Psoas muscle (tissue), 8 donors: ENCODE results near the gene TP53RK. TPM values are rescaled to one million over a fixed set of nuclear protein-coding genes. Genes with fewer than 3 reads are reported as not detected.

ENCODE experiments used
- ATAC-seq, 4 donors: fragments of 200-7000 bp; cut with Tn5 transposase; one replicate each; pipeline ENCODE4 v1.9.1; 2020; ENCODE audit warnings: moderate library complexity in 3 of 4, mild to moderate bottlenecking in 2 of 4
- DNase-seq, 2 donors: peaks; one replicate each; pipeline ENCODE4 v3.0.0-alpha.2; 2020
- H3K27ac ChIP-seq: fragments of 200-600 bp; one replicate; pipeline ENCODE4 v1.8.0; 2022
- H3K27me3 ChIP-seq, 3 donors: fragments of 200-600 bp in 1 of 3; one replicate each; pipeline versions ENCODE4 v1.6.1 to v1.8.0; 2013 to 2022; ENCODE audit warnings: low read length in 2 of 3, mild to moderate bottlenecking in 2 of 3, moderate library complexity in 1 of 3; ENCODE audit not compliant: insufficient read depth in 3 of 3
- H3K36me3 ChIP-seq, 2 donors: fragments of 200-600 bp in 1 of 2; one replicate each; pipeline versions ENCODE4 v1.6.1 to v1.8.0; 2013 to 2022; ENCODE audit warnings: low read depth in 1 of 2, mild to moderate bottlenecking in 1 of 2, moderate library complexity in 1 of 2; ENCODE audit not compliant: insufficient read depth in 1 of 2
- H3K4me1 ChIP-seq: fragments of 200-600 bp; one replicate; pipeline ENCODE4 v1.8.0; 2022
- H3K4me3 ChIP-seq: fragments of 200-600 bp; one replicate; pipeline ENCODE4 v1.8.0; 2022; ENCODE audit warnings: mild to moderate bottlenecking
- H3K9me3 ChIP-seq: fragments of 200-600 bp; one replicate; pipeline ENCODE4 v1.8.0; 2022
- WGBS, 3 donors: extraction: QIAGEN DNeasy Blood & Tissue Kit; methylation state at CpG; one replicate each; pipeline versions ENCODE4 v1.1.6 to v1.1.7; 2013; 5-methylcytosine and 5-hydroxymethylcytosine counted together
- intact Hi-C, 2 donors: fragments of 100-400 bp; cut with DNase I; formaldehyde crosslinking; loops; one replicate each; pipeline versions ENCODE4 v1.11.0 to v1.14.2; 2022
- polyA plus RNA-seq, 3 donors: library from polyadenylated mRNA; stranded (reverse); fragments of 200-250 nt; gene quantifications; one replicate each; pipeline ENCODE4 v1.2.3, GENCODE V29; 2013
- total RNA-seq, 4 donors: library from RNA; stranded (reverse); fragmentation: NEBNext Ultra II Directional in 2 of 4; extraction: Animal tissue kit (Norgen Biotek cat#: 25700) in 2 of 4; gene quantifications; one replicate each; pipeline versions ENCODE4 v1.2.1 to v1.2.4, GENCODE V29; 2021 to 2023
- TF ChIP-seq, protein P1 (sequence below): fragments of 200-600 bp; IDR thresholded peaks from one replicate; pipeline ENCODE4 v1.8.0; 2022; ENCODE audit warnings: antibody characterized with exemption
- donor health status: healthy with polysubstance abuse.
- donor health status: DM: no; HTN: no; CAD: no; lungs with moderate emphysema.
- donor health status: Bipolar disorder and iron deficiency.
- donor health status: healthy.
- donor health status: DM: yes; HTN: yes; CAD: no.
- donor health status: DM: no; HTN: no; CAD: no.
- donor health status: DM: no; HTN: no; CAD: no.
- donor health status: DM: yes; HTN: yes; CAD: no.

TP53RK gene
- total and polyA plus RNA-seq, 7 donors, result 5.8 to 12.9 (median 9.3) TPM

DNA sequence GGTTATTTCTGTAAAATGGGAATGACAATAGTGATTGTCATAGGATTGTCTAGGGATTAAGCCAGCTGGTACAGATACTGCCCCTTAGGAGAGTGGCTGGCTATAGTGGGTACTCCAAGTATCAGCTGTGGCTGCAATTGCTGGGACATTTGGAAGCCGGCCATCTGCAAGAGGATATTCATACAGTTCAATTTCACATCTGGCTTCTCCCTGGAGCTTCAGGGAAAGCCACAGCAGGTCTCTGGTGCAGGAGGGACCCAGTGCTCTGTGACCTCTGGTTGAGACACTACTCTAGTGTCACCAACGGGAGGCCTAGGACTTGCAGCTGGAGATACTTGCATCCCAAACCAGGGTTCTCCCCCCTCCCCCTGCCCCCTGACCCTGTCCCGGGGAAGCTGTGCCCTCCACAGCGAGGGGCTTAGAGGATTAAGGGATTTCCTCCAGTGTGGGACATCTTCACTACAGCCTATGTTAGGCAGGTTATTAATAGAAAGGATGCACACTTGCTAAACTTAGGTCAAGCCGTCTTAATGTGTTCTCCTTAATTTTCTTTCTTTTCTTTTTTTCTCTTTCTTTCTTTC is 22.9 kb upstream of the TP53RK start:
- H3K4me1 ChIP-seq, result no peaks in the 10 kb centered on the region
- intact Hi-C loops, result no loop called here
- peaks cover 0 to 25% (median 12%) of the 10 kb centered on the region in 3 donors for H3K27me3 ChIP-seq
- H3K4me3 ChIP-seq, result no peak overlapping the region
- TF ChIP-seq, protein P1, sequence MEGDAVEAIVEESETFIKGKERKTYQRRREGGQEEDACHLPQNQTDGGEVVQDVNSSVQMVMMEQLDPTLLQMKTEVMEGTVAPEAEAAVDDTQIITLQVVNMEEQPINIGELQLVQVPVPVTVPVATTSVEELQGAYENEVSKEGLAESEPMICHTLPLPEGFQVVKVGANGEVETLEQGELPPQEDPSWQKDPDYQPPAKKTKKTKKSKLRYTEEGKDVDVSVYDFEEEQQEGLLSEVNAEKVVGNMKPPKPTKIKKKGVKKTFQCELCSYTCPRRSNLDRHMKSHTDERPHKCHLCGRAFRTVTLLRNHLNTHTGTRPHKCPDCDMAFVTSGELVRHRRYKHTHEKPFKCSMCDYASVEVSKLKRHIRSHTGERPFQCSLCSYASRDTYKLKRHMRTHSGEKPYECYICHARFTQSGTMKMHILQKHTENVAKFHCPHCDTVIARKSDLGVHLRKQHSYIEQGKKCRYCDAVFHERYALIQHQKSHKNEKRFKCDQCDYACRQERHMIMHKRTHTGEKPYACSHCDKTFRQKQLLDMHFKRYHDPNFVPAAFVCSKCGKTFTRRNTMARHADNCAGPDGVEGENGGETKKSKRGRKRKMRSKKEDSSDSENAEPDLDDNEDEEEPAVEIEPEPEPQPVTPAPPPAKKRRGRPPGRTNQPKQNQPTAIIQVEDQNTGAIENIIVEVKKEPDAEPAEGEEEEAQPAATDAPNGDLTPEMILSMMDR, result no peak
- no peaks in the 10 kb centered on the region for H3K9me3 ChIP-seq
- no peaks in the 10 kb centered on the region for H3K36me3 ChIP-seq
- H3K27ac ChIP-seq, result no peak overlapping the region
- WGBS, 3 donors, result 32 to 54% (median 43%) methylated on average over 5 of the region's 5 CpGs
- no peak for ATAC-seq
- no peak for DNase-seq

DNA sequence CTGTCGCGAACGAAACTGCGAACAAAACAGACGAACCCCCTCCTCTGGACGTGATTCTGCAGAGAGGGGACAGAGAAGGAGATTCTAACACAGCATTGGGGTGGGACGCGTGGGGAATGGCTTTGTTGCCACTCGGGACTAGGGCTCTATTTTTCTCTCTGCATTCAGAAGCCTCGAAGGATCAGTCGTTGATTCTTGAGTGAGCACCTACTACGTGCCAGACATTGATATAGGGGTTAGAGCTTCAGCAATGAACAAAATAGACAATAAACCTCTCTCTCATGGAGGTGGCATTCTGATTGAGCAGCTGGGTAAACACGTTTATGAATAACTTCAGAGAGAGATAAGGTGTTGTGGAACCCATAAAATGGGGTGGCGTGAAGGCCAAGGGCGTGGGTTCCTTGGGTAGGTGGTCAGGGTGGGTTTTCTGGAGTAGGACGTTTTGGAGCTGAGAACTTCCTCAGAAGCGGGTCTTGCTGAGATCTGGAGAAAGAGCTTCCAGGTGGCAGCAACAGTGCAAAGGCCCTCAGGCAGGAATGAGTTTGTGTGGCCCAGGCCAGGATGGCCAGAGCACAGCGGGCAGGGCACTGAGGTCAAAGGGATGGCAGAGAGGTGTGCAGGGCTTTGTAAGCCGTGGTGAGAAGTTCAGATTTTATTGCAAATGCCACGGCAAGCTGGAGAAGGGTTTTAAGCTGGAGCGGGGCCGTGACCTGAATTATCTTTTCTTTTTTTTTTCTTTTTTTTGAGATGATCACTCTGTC is 21.1 kb upstream of the TP53RK start:
- DNase-seq, result no peak
- H3K4me3 ChIP-seq, result peak overlapping the region; percentile 70
- no peak for ATAC-seq
- no peaks in the 10 kb centered on the region for H3K9me3 ChIP-seq
- no peaks in the 10 kb centered on the region for H3K36me3 ChIP-seq
- intact Hi-C loops, result no loop called here
- no peak overlapping the region for H3K27ac ChIP-seq
- H3K27me3 ChIP-seq, result peaks cover 0 to 29% (median 13%) of the 10 kb centered on the region in 3 donors
- no peaks in the 10 kb centered on the region for H3K4me1 ChIP-seq
- WGBS, 3 donors, result 37 to 43% (median 40%) methylated on average over 22 of the region's 22 CpGs
- TF ChIP-seq, protein P1, result no peak

DNA sequence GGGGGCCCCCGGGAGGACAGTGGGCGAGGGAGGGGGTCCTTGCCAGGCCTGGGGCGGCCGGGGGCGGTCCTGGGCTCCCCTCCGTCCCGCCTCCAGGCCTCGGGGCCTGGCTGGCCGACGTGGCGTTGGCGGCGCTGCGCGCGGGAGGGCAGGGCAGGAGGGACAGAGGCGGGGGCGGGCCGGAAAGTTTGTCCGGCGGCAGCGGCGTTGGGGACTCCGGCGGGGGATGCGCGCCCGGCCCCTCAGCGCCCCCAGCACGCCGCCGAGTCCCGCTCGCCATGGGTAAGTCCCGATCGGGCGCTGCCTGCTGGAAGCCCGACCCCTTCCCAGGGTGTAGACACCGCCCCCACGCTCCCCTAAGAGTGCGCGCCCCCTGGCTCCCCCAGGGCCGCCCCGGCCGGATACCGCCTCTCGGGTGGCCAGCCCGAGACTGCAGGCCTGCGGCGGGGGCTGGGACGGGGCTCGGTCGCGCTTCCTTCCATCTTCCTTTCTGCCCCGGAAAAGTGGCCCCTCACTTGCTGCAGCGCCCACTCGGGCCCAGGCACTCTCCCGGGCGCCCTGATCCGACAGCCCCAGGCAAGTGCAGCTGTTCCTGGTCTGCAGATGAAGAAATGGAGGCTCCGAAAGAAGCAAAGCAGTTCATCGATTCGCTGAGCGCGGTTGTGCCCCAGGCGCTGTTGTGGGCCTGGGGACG is 20.4 kb upstream of the TP53RK start, which contains the start of gene SLC2A10:
TSS of gene SLC2A10 (plus strand) at position 191 of the 694 bp plus-strand sequence. CDS start at position 279, 88 bp downstream.
- H3K27me3 ChIP-seq, result peaks cover 0 to 31% (median 13%) of the 10 kb centered on the region in 3 donors
- ATAC-seq (peak; percentile 51 to 79 (median 61)), DNase-seq (peak; percentile 67 to 74)
- H3K9me3 ChIP-seq, result no peaks in the 10 kb centered on the region
- no peaks in the 10 kb centered on the region for H3K36me3 ChIP-seq
- intact Hi-C loops, result no loop called here
- WGBS, 3 donors, result 1 to 2% (median 1%) methylated on average over 49 to 67 of the region's 67 CpGs
- H3K4me3 ChIP-seq, result peak within 1 kb of the TSS; percentile 70
- peak within 1 kb of the TSS; percentile 53 for H3K27ac ChIP-seq
- TF ChIP-seq, protein P1, result no peak
- H3K4me1 ChIP-seq, result no peaks in the 10 kb centered on the region

DNA sequence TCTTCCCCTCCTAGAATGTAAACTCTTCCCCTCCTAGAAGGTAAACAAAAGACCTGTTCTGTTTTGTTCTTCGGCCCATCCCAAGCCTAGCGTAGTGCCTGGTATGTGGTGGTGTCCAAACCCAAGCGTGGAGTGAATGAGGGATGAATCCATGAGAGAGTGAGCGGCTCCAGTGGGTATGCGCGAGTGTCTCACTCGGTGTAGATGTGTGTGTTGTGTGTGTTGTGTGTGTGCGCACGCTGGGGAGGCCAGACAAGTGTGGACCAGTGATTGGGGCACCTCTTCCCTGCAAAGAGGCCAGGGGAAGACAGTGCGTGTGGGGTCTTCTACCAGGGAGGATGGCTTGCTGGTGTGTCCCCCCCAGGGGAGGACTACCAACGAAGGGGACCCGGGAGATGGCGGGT is 19.8 kb upstream of the TP53RK start:
- Histone ChIP-seq H3K27me3 (peaks cover 0 to 31% (median 16%) of the 10 kb centered on the region in 3 donors), H3K4me3 (peak overlapping the region; percentile 70), H3K36me3 (no peaks in the 10 kb centered on the region), H3K4me1 (no peaks in the 10 kb centered on the region), H3K9me3 (no peaks in the 10 kb centered on the region), H3K27ac (peak overlapping the region; percentile 53)
- intact Hi-C loops, result no loop called here
- ATAC-seq (no peak), DNase-seq (no peak)
- TF ChIP-seq, protein P1, result no peak
- WGBS, 3 donors, result 56 to 70% (median 57%) methylated on average over 11 to 13 of the region's 13 CpGs
